ENCODE results near the gene MED25. TPM values are rescaled to one million over a fixed set of nuclear protein-coding genes. Genes with fewer than 3 reads are reported as not detected.

Gene MED25
- total and polyA plus RNA-seq, 9 of the 15 experiments (the other 6 are each of a cell fraction or from before 2014, with no cell fraction given) = 4.1 to 93.9 (median 19.3) TPM

DNA sequence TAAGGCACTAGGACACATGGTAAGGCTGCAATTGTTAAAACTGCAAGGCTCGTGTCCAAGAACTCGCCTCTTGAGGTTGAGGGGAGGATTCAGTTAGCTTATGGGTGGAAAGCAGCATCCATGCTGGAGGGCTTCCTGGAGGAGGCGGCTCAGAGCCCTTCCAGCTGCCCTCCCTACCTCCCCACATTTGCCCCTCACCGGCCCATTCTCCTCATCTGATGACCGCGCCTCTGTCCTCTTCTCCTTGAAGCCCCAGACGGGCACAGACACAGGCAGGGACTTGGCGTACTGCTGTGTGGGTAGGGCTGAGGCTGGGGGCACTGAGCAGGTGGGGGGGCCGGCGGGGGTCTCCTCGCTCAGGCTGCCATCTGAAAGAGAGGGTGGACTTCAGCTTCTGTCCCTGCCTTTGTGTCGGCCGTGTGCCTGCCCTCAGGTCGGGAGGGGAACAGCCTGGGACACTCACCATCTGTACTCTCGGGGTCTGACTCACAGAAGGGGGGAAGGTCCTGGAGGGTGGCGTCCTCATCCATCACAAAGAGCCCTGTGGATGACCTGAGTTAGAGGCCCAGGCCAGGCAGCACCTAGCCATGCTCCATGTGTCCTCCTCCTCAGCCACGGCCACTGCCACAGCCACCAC lies 53.4 kb downstream of the MED25 start:
- H3K9me3 ChIP-seq (replicated peaks; ENCODE audit: control insufficient read depth, insufficient read depth, low read depth, low read length) = no peaks in the 10 kb centered on the region
- H3K4me1 ChIP-seq (replicated peaks in 1 of 2; ENCODE audit: control insufficient read depth in 2 of 2, insufficient read depth in 2 of 2, low read length in 2 of 2) = peaks cover 29 to 90% of the 10 kb centered on the region in 2 experiments
- no peak for ATAC-seq
- H3K27ac ChIP-seq (ENCODE audit: extremely low read depth, low read depth, low read length) = peak overlapping the region; percentile 26; the same call in 2 of the 3 replicates
- no peak for FAIRE-seq
- POLR2A ChIA-PET = no interaction called here
- no TSS peak for BruUV-seq (replicated peaks)
- 92% methylated on average over 10 of the region's 17 CpGs for WGBS (ENCODE audit: insufficient coverage, low coverage, missing lambda C conversion rate)
- peaks cover 45% of the 10 kb centered on the region for H3K79me2 ChIP-seq (ENCODE audit: control insufficient read depth, insufficient read depth, low read length)
- H3K9me1 ChIP-seq (ENCODE audit: control insufficient read depth, insufficient read depth, low read length) = peaks cover 4% of the 10 kb centered on the region
- no peak for DNase-seq (ENCODE audit: extremely low read depth in 1 of 4, low spot score in 3 of 4)
- H3K9ac ChIP-seq (ENCODE audit: insufficient read depth in 1 of 2, low read depth in 2 of 2, low read length in 2 of 2) = peak overlapping the region in 1 of 2 experiments; percentile 81; a peak in 2 of 4 replicates
- H3K4me2 ChIP-seq (ENCODE audit: insufficient read depth, low read length) = no peak overlapping the region
- intact Hi-C loops (cut with micrococcal nuclease) (loop anchor here (10.0 kb wide), 1 partner anchor 157 kb away; no protein-coding TSS in a partner anchor), in situ Hi-C loops (cut with MboI) (loop anchor here (10.0 kb wide), 1 partner anchor 377 kb away; the partner anchor contains the start of gene RPS11)
- H3K4me3 ChIP-seq = no peak overlapping the region
- H2AFZ ChIP-seq (ENCODE audit: low read depth, low read length) = no peak overlapping the region
- CTCF ChIA-PET (ENCODE audit: low intra/inter-chr PET ratio) = interaction anchor here (0.7 kb wide), 1 partner anchor 69 kb away, joined by 3 read pairs; no protein-coding TSS in a partner anchor
- H3K27me3 ChIP-seq (ENCODE audit: control insufficient read depth in 2 of 2, insufficient read depth in 2 of 2, low read length in 2 of 2) = no peaks in the 10 kb centered on the region
- H4K20me1 ChIP-seq (replicated peaks; ENCODE audit: control insufficient read depth, insufficient read depth, low read length) = peaks cover 4% of the 10 kb centered on the region; the same call in 1 of the 2 replicates
- peaks cover 44% of the 10 kb centered on the region for H3K36me3 ChIP-seq (ENCODE audit: control insufficient read depth, insufficient read depth, low read length)
- TF ChIP-seq RBM25 (IDR thresholded peaks at IDR 0.05; ENCODE audit: low read depth, low read length, severe bottlenecking) = peak; percentile 81
- TF ChIP-seq, protein P1, sequence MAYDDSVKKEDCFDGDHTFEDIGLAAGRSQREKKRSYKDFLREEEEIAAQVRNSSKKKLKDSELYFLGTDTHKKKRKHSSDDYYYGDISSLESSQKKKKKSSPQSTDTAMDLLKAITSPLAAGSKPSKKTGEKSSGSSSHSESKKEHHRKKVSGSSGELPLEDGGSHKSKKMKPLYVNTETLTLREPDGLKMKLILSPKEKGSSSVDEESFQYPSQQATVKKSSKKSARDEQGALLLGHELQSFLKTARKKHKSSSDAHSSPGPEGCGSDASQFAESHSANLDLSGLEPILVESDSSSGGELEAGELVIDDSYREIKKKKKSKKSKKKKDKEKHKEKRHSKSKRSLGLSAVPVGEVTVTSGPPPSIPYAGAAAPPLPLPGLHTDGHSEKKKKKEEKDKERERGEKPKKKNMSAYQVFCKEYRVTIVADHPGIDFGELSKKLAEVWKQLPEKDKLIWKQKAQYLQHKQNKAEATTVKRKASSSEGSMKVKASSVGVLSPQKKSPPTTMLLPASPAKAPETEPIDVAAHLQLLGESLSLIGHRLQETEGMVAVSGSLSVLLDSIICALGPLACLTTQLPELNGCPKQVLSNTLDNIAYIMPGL (CRISPR knock-in tag; IDR thresholded peaks at IDR 0.05) = no peak
- no peak for TF ChIP-seq ETV5 (CRISPR knock-in tag; IDR thresholded peaks at IDR 0.05; ENCODE audit: low read depth)
- TF ChIP-seq, protein P2, sequence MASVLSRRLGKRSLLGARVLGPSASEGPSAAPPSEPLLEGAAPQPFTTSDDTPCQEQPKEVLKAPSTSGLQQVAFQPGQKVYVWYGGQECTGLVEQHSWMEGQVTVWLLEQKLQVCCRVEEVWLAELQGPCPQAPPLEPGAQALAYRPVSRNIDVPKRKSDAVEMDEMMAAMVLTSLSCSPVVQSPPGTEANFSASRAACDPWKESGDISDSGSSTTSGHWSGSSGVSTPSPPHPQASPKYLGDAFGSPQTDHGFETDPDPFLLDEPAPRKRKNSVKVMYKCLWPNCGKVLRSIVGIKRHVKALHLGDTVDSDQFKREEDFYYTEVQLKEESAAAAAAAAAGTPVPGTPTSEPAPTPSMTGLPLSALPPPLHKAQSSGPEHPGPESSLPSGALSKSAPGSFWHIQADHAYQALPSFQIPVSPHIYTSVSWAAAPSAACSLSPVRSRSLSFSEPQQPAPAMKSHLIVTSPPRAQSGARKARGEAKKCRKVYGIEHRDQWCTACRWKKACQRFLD (CRISPR knock-in tag; IDR thresholded peaks at IDR 0.05) = no peak
- TF ChIP-seq ZNF436 (CRISPR knock-in tag; IDR thresholded peaks at IDR 0.05) = peak; percentile 80
- TF ChIP-seq POLR2G (IDR thresholded peaks at IDR 0.05; ENCODE audit: low read depth, low read length) = 0 out of 2 replicates have a peak, but pooled peaks have one; percentile 15
- no peak for TF ChIP-seq ERF (CRISPR knock-in tag; IDR thresholded peaks at IDR 0.05)
- TF ChIP-seq ARNT (IDR thresholded peaks at IDR 0.05) = no peak

Measured in K562 (cell line).